GM19467 (cell line): ENCODE data around the gene IQSEC3.
"Not testable (repeated sequence)": the region's sequence is repeated elsewhere in the genome, so short reads cannot be mapped to it uniquely, and the experiment has no call there.

ENCODE experiments used
- ATAC-seq: cut with Tn5 transposase; IDR thresholded peaks from one replicate; pipeline ENCODE4 v1.9.1; 2021; ENCODE audit warnings: mild to moderate bottlenecking, moderate library complexity; ENCODE audit not compliant: unreplicated experiment

Gene IQSEC3

DNA sequence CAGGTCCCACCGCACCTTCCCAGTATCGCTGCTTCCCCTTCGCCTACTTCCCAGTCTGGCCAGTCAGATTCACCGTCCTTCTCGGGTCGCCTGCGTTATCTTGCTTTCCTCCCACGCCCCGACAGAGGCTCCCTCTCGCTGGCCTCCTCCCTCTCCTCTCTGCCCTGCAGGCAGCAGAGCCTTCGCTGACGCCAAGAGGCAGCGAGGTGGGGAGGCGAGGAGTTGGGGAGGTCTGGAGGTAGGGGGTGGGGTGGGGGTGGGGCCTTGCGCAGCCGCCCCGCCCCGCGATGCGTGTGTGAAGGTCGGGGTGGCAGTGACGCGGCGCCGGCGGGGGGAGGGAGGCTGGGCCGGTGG lies at the start of gene IQSEC3:
Gene IQSEC3 (plus strand): TSS at position 340 of the 354 bp plus-strand sequence. CDS start 116 bp downstream, outside the sequence.
- ATAC-seq = not testable (repeated sequence)

DNA sequence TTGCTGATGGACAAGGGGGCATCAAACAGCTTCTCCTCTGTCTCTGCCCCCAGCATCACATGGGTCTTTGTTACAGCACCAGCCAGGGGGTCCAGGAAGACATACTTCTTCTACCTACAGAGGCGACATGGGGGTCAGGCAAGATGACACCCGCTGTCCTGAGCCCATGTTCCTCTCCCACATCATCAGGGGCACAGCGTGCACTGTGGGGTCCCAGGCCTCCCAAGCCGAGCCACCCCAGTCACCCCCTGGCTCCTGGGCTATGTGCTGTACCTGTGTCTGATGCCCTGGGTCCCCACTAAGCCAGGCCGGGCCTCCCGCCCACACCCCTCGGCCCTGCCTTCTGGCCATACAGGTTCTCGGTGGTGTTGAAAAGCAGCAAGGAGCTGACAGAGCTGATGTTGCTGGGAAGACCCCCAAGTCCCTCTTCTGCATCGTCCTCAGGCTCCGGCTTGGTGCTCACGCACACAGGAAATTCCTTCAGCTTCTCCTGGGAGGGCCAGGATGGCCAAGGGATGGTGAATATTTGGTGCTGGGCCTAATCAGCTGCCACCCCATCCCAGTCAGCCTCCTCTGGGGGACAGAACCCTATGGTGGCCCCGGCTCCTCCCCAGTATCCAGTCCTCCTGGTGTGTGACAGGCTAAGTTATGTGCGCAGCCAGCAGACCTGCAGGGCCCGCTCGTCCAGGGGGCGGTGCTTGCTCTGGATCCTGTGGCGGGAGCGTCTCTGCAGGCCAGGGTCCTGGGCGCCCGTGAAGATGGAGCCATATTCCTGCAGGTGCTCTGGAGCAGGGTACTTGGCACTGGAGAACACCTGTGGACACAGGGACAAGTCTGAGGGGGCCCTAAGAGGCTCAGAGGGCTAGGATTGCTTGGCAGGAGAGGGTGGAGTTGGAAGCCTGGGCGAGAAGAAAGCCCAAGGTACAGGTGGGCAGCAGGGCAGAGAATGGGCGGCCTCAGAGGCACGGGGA lies 48.9 kb upstream of the IQSEC3 start:
- not testable (repeated sequence) for ATAC-seq

GRCh38 chr12:18821-19567 lies 47.6 kb upstream of the IQSEC3 start:
- not testable (repeated sequence) for ATAC-seq

DNA sequence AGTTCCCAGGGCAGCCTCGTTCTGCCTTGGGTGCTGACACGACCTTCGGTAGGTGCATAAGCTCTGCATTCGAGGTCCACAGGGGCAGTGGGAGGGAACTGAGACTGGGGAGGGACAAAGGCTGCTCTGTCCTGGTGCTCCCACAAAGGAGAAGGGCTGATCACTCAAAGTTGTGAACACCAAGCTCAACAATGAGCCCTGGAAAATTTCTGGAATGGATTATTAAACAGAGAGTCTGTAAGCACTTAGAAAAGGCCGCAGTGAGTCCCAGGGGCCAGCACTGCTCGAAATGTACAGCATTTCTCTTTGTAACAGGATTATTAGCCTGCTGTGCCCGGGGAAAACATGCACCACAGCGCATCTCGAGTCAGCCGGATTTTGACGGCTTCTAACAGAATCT lies 46.7 kb upstream of the IQSEC3 start:
- not testable (repeated sequence) for ATAC-seq

DNA sequence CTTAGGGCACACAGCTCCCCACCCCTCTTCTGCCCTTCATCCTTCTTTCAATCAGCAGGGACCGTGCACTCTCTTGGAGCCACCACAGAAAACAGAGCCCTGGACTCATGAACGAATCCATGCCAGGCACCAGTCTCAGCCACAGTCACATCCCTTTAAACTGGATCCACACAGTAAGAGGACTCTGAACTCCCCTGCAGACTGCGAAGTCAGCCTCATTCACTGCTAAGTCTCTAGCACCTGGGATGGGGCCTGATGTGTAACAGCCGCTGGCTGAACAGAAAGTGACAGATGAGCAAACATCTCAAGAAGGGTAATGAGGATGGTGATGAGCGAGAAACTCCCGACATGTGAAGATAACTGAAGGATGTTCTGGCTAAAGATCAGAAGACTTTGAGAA lies 45.8 kb upstream of the IQSEC3 start:
- no peak for ATAC-seq

GRCh38 chr12:21301-22189 lies 45.0 kb upstream of the IQSEC3 start:
- peak; percentile 63 for ATAC-seq

- ATAC-seq = no peak
Measured at GRCh38 chr12:22190-22529, 44.4 kb upstream of the IQSEC3 start.

- ATAC-seq = peak; percentile 23
Measured at GRCh38 chr12:22530-23201, 43.9 kb upstream of the IQSEC3 start.

- not testable (repeated sequence) for ATAC-seq
Measured at GRCh38 chr12:27904-28303, 38.7 kb upstream of the IQSEC3 start.

GRCh38 chr12:38775-39174 lies 27.8 kb upstream of the IQSEC3 start:
- not testable (repeated sequence) for ATAC-seq

- not testable (repeated sequence) for ATAC-seq
Measured at GRCh38 chr12:39555-40265, 26.9 kb upstream of the IQSEC3 start.

- not testable (repeated sequence) for ATAC-seq
Measured at GRCh38 chr12:44352-44751, 22.2 kb upstream of the IQSEC3 start.

- not testable (repeated sequence) for ATAC-seq
Measured at GRCh38 chr12:45235-45990, 21.2 kb upstream of the IQSEC3 start.

DNA sequence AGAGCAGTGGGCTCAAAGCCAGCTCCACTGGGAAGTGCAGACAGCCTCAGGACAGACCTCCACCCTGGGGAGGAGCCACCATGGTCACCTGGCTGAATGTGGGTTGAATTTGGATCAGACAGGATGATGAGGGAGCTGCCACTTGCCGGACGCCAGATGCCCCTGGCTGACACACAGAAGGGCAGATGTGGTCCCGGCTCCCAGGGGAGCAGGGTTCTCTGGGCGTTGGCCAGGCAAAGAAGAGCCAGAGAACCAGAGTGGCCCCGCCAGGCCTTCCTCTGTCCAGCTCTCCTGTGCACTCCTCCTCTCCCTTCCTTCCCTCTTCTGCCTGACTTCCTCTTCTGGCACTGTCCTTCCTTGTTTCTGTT lies 20.6 kb upstream of the IQSEC3 start:
- ATAC-seq = not testable (repeated sequence)

DNA sequence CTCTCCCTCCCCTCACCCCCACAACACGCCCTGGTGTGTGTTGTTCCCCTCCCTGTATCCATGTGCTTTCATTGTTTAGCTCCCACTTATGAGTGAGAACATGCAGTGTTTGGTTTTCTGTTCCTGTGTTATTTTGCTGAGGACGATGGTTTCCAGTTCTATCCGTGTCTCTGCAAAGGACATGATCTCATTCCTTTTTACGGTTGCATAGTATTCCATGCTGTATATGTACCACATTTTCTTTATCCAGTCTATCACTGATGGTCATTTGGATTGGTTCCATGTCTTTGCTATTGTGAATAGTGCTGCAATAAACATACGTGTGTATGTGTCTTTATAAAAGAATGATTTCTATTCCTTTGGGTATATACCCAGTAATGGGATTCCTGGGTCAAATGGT lies 20.0 kb upstream of the IQSEC3 start:
- ATAC-seq = not testable (repeated sequence)

GRCh38 chr12:47699-48226 lies 18.8 kb upstream of the IQSEC3 start:
- not testable (repeated sequence) for ATAC-seq

GRCh38 chr12:49149-49548 lies 17.4 kb upstream of the IQSEC3 start:
- not testable (repeated sequence) for ATAC-seq

GRCh38 chr12:51087-51486 lies 15.5 kb upstream of the IQSEC3 start:
- ATAC-seq = not testable (repeated sequence)

DNA sequence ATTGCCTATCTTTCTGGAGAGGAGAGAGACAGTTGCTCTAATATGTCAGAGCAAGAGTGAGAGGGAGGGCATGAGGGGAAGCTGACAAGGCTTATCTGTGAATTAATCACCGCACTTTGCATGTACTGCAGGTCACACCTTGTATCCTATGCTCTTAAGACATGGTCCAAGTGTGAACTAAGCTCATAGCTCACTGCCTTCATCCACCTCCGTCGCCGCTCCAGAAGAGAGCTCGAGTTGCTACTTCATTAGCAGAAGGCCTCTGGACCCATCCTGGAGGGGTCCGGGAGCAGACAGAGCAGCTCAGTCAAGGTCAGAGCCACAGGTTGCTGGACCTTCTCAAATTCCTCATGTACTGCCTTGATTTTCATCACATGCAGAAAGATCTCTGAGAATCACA lies 14.6 kb upstream of the IQSEC3 start:
- not testable (repeated sequence) for ATAC-seq
